Right lobe of liver (tissue), 6 donors: ENCODE data around the gene CACNA1C. TPM values are rescaled to one million over a fixed set of nuclear protein-coding genes. Genes with fewer than 3 reads are reported as not detected.

Experiments
- ATAC-seq, 4 donors: fragments of 200-7000 bp; cut with Tn5 transposase; one replicate each; pipeline ENCODE4 v1.9.1; 2020; ENCODE audit warnings: mild to moderate bottlenecking in 4 of 4, moderate library complexity in 4 of 4
- DNase-seq, 3 donors: peaks; one replicate each; pipeline ENCODE4 v3.0.0-alpha.2; 2020
- H3K27ac ChIP-seq, 3 donors: fragments of 200-600 bp; one replicate each; pipeline ENCODE4 v1.8.0; 2022
- H3K27me3 ChIP-seq, 2 donors: fragments of 200-600 bp; one replicate each; pipeline ENCODE4 v1.8.0; 2022
- H3K36me3 ChIP-seq, 4 donors: fragments of 200-600 bp; sonication (generic) in 1 of 4; one replicate each; pipeline versions ENCODE4 v1.5.1 to v1.8.0; 2017 to 2022; ENCODE audit warnings: control low read depth in 1 of 4
- H3K4me1 ChIP-seq, 4 donors: fragments of 200-600 bp; sonication (generic) in 1 of 4; one replicate each; pipeline versions ENCODE4 v1.5.1 to v1.8.0; 2017 to 2022; ENCODE audit warnings: control low read depth in 1 of 4
- H3K4me3 ChIP-seq, 3 donors: fragments of 200-600 bp; one replicate each; pipeline ENCODE4 v1.8.0; 2022
- H3K9me3 ChIP-seq, 4 donors: fragments of 200-600 bp; sonication (generic) in 1 of 4; one replicate each; pipeline versions ENCODE4 v1.5.1 to v1.8.0; 2017 to 2022; ENCODE audit warnings: control low read depth in 1 of 4
- POLR2A ChIP-seq: fragments of 450-650 bp; IDR thresholded peaks from one replicate; pipeline ENCODE4 v1.6.1; 2017; ENCODE audit warnings: antibody characterized with exemption, mild to moderate bottlenecking
- WGBS: methylation state at CpG from one replicate; pipeline ENCODE4 v1.1.6; 2018; ENCODE audit warnings: low coverage, low lambda C conversion rate; ENCODE audit not compliant: insufficient coverage; ENCODE audit errors: missing lambda C conversion rate; 5-methylcytosine and 5-hydroxymethylcytosine counted together
- intact Hi-C, 2 donors: fragments of 100-400 bp; cut with DNase I; formaldehyde crosslinking; loops; one replicate each; pipeline versions ENCODE4 v1.11.2 to v1.14.1; 2022
- total RNA-seq, 6 experiments: library from RNA; depleted of rRNA in 2 of 6; stranded (reverse); fragments of >200 nt in 2 of 6; fragmentation: NEBNext Ultra II Directional in 3 of 6; extraction: Animal tissue kit (Norgen Biotek cat#: 25700) in 3 of 6; gene quantifications; one replicate each; pipeline versions ENCODE4 v1.1.0 to v1.2.4, GENCODE V29; 2016 to 2023
- TF ChIP-seq, protein P1 (sequence below), 4 donors: fragments of 200-600 bp in 3 of 4; fragments of 450-650 bp in 1 of 4; IDR thresholded peaks; one replicate each; pipeline versions ENCODE4 v1.5.1 to v1.8.0; 2016 to 2022; ENCODE audit warnings: antibody characterized with exemption in 4 of 4, mild to moderate bottlenecking in 2 of 4
- donor health status: DM: no; HTN: yes; CAD: no.
- donor health status: DM: no; HTN: no; CAD: no.
- donor health status: DM: no; HTN: no; CAD: no.
- donor health status: DM: no; HTN: yes; CAD: no.
- donor health status: DM: no; HTN: yes; CAD: no.

The CACNA1C gene
- total RNA-seq, 6 experiments from 2014 or later, result 0.18 to 1.0 (median 0.57) TPM

DNA sequence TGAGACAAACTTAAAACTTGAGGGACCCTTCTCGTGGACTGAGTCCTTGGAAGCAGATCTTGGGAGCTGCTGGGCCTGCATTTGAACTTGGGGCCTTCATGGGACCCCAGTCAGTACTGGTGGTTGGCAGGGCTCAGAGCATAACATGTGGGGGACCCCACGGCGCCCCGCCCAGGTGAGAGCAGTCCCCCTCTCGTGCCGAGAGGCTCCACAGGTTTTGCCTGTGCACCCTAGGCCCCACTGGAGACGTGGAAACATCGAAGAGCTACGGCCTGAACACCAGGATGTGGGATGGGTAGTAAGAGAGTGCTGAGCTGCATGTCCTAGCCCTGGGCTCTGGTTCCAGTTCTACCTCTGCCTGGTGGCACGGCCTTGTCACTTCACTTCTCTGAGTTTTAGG lies 84.1 kb downstream of the CACNA1C start:
- Histone ChIP-seq H3K27me3 (no peaks in the 10 kb centered on the region), H3K36me3 (no peaks in the 10 kb centered on the region), H3K27ac (no peak overlapping the region), H3K4me1 (no peaks in the 10 kb centered on the region), H3K4me3 (no peak overlapping the region), H3K9me3 (no peaks in the 10 kb centered on the region)
- DNase-seq (no peak), ATAC-seq (no peak)
- TF ChIP-seq POLR2A, result no peak
- TF ChIP-seq, protein P1, sequence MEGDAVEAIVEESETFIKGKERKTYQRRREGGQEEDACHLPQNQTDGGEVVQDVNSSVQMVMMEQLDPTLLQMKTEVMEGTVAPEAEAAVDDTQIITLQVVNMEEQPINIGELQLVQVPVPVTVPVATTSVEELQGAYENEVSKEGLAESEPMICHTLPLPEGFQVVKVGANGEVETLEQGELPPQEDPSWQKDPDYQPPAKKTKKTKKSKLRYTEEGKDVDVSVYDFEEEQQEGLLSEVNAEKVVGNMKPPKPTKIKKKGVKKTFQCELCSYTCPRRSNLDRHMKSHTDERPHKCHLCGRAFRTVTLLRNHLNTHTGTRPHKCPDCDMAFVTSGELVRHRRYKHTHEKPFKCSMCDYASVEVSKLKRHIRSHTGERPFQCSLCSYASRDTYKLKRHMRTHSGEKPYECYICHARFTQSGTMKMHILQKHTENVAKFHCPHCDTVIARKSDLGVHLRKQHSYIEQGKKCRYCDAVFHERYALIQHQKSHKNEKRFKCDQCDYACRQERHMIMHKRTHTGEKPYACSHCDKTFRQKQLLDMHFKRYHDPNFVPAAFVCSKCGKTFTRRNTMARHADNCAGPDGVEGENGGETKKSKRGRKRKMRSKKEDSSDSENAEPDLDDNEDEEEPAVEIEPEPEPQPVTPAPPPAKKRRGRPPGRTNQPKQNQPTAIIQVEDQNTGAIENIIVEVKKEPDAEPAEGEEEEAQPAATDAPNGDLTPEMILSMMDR (IDR thresholded peaks at IDR 0.05), result no peak
- 80% methylated on average over 1 of the region's 10 CpGs for WGBS
- intact Hi-C loops, result no loop called here

DNA sequence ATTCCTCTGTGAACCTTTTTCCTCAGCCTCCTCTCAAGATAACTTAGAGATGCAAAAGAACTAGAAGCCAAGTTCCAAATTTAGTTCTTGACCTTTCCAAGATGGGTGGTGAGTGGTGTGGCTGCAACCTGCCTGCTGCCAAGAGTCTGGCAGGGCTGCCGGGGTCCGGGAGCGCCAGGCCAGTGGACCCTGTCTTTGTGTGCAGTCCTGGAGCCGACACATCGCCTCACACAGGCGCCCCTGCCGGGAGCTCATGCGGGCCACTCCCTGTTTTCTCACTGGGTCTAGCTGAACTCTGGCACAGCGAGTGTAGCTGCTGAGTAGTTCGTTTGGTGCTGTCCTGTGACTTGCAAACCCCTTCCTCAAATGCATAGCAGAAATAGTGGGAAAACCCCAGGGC lies 84.9 kb downstream of the CACNA1C start:
- no peaks in the 10 kb centered on the region for H3K27me3 ChIP-seq
- no peaks in the 10 kb centered on the region for H3K9me3 ChIP-seq
- WGBS, result 40% methylated on average over 1 of the region's 10 CpGs
- no peak overlapping the region for H3K27ac ChIP-seq
- TF ChIP-seq, protein P1 (IDR thresholded peaks at IDR 0.05), result no peak
- TF ChIP-seq POLR2A, result no peak
- DNase-seq, result no peak
- no peak overlapping the region for H3K4me3 ChIP-seq
- no peaks in the 10 kb centered on the region for H3K36me3 ChIP-seq
- no peak for ATAC-seq
- intact Hi-C loops, result no loop called here
- no peaks in the 10 kb centered on the region for H3K4me1 ChIP-seq

DNA sequence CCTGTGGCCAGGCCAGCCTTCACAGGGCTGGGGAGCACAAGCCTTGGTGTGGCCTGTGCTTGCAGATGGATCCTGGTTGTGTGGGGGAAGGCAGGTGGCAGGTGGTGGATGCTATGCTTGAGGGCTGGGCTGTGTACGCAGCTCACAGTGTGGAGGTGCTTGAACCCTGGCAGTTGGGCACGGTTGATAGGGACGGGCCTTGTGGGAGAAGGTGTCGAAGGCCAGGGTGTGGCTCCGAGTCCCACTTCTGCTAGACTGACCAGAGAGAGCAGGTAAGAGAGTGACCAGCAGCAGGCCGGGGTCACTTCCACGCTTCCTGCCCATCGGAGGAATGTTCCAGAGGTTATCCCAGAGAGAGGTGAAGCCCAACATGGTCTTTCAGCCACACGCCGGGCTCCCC lies 85.5 kb downstream of the CACNA1C start:
- Histone ChIP-seq H3K27ac (no peak overlapping the region), H3K4me3 (no peak overlapping the region), H3K36me3 (no peaks in the 10 kb centered on the region), H3K27me3 (no peaks in the 10 kb centered on the region), H3K4me1 (no peaks in the 10 kb centered on the region), H3K9me3 (no peaks in the 10 kb centered on the region)
- TF ChIP-seq POLR2A, result no peak
- TF ChIP-seq, protein P1 (IDR thresholded peaks at IDR 0.05), result no peak
- DNase-seq (no peak), ATAC-seq (no peak)
- intact Hi-C loops, result no loop called here
- 80% methylated on average over 3 of the region's 10 CpGs for WGBS

DNA sequence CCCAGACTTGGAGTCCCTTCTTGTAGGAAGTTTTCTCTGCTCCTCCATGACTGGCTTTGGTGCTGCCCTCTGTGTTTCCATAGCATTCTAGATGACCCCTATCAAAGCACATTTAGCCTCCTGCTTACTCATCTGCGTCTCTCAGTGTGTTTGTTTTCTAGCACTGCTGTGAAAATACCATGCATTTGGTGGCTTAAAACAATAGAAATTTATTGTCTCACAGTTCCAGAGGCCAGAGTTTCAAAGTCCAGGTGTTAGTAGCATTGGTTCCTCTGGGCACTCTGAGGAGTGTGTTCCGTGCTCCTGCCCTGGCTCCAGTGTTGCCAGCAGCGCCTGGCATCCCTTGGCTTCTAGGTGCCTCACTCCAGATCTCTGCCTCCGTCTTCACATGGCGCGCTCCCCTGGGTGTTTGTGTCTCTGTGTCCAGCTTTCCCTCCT lies 86.1 kb downstream of the CACNA1C start:
- DNase-seq (no peak), ATAC-seq (no peak)
- Histone ChIP-seq H3K36me3 (no peaks in the 10 kb centered on the region), H3K27ac (no peak overlapping the region), H3K9me3 (no peaks in the 10 kb centered on the region), H3K27me3 (no peaks in the 10 kb centered on the region), H3K4me1 (no peaks in the 10 kb centered on the region), H3K4me3 (no peak overlapping the region)
- intact Hi-C loops, result no loop called here
- WGBS, result 46% methylated on average over 1 of the region's 6 CpGs
- no peak for TF ChIP-seq POLR2A
- TF ChIP-seq, protein P1 (IDR thresholded peaks at IDR 0.05), result no peak

GRCh38 chr12:2139651-2140050 lies 86.9 kb downstream of the CACNA1C start:
- DNase-seq (no peak), ATAC-seq (no peak)
- intact Hi-C loops, result no loop called here
- Histone ChIP-seq H3K36me3 (no peaks in the 10 kb centered on the region), H3K4me1 (no peaks in the 10 kb centered on the region), H3K27me3 (no peaks in the 10 kb centered on the region), H3K27ac (no peak overlapping the region), H3K9me3 (no peaks in the 10 kb centered on the region), H3K4me3 (no peak overlapping the region)
- WGBS, result 71% methylated on average over 4 of the region's 10 CpGs
- no peak for TF ChIP-seq POLR2A
- TF ChIP-seq, protein P1 (IDR thresholded peaks at IDR 0.05), result no peak
